ACC112 (cell line): ENCODE results near the gene RTKN.
"Not testable (repeated sequence)": the region's sequence is repeated elsewhere in the genome, so short reads cannot be mapped to it uniquely, and the experiment has no call there.

Experiments used
- H2AFZ ChIP-seq: fragments of 200-600 bp; sonication (generic); one replicate; pipeline ENCODE4 v1.6.0; 2017; ENCODE audit warnings: antibody characterized with exemption, low read length; ENCODE audit not compliant: unreplicated experiment
- H3K27ac ChIP-seq: fragments of 200-600 bp; sonication (generic); 2 replicates; pipeline ENCODE4 v1.5.1; 2014; ENCODE audit warnings: low read depth, mild to moderate bottlenecking, antibody characterized with exemption, low read length, moderate library complexity
- H3K27me3 ChIP-seq: fragments of 200-600 bp; sonication (generic); 2 replicates; pipeline ENCODE4 v1.6.1; 2014; ENCODE audit warnings: mild to moderate bottlenecking, antibody characterized with exemption, low read length, moderate library complexity, mixed read lengths; ENCODE audit not compliant: insufficient read depth
- H3K36me3 ChIP-seq: fragments of 200-600 bp; sonication (generic); 2 replicates; pipeline ENCODE4 v1.6.1; 2016; ENCODE audit warnings: mild to moderate bottlenecking, antibody characterized with exemption, low read length, moderate library complexity, mixed read lengths; ENCODE audit not compliant: insufficient read depth
- H3K4me1 ChIP-seq: fragments of 200-600 bp; sonication (generic); one replicate; pipeline ENCODE4 v1.6.1; 2016; ENCODE audit warnings: low read length, mixed read lengths; ENCODE audit not compliant: insufficient read depth, unreplicated experiment, control insufficient read depth
- H3K4me3 ChIP-seq: fragments of 200-600 bp; sonication (generic); 2 replicates; pipeline ENCODE4 v1.5.1; 2014; ENCODE audit warnings: mild to moderate bottlenecking, low read depth, low read length
- H3K79me2 ChIP-seq: fragments of 200-600 bp; sonication (generic); one replicate; pipeline ENCODE4 v1.6.0; 2016; ENCODE audit warnings: low read length; ENCODE audit not compliant: control insufficient read depth, unreplicated experiment, insufficient read depth

RTKN gene

DNA sequence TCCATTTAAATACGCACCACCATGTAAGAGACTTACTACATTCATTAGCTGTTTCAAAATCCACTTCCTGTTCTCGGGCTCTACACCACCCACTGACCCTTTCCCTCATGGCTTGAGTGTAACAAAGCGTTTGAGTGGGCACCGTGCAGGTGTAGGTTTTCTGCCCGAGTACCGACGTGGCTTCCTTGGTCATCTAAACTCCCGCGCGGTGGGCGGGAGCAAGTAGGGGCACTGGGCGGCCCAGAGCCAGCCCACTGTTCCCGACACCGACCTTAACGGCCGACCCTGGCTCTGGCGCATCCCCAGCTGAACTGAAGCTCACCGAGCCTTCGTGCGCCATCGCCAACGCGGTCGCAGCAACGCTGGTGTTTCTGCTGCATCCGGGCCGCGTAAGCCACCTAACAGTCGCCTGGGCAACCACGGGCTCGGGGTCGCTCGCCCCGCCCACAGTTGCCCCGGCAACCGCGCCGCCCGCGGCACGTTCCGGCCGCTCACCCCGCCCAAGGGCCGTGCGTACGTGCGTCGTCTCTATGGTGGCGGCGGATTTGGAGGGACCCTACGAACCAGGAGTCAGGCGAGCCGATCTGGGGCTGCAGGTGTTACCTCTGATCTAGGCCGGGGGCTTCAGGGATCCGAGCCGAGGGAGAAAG is 20.4 kb downstream of the RTKN start, which contains the start of the genes C2orf81 and WDR54:
Gene C2orf81, minus strand, starts transcription at position 399 of the 650 bp plus-strand sequence. Its CDS starts 59 bp downstream, at position 340.
Gene WDR54, plus strand, starts transcription at position 510 of the 650 bp plus-strand sequence. CDS start 424 bp downstream, outside the sequence.
- peak within 1 kb of the TSS; percentile 82 for H3K27ac ChIP-seq
- H3K27me3 ChIP-seq: no peaks in the 10 kb centered on the region
- H3K4me3 ChIP-seq: peak within 1 kb of the TSS; percentile 92
- peaks cover 4% of the 10 kb centered on the region; the same call in 1 of the 2 replicates for H3K36me3 ChIP-seq
- peaks cover 3% of the 10 kb centered on the region for H3K4me1 ChIP-seq
- H2AFZ ChIP-seq: peak within 1 kb of the TSS; percentile 79
- H3K79me2 ChIP-seq: no peaks in the 10 kb centered on the region

DNA sequence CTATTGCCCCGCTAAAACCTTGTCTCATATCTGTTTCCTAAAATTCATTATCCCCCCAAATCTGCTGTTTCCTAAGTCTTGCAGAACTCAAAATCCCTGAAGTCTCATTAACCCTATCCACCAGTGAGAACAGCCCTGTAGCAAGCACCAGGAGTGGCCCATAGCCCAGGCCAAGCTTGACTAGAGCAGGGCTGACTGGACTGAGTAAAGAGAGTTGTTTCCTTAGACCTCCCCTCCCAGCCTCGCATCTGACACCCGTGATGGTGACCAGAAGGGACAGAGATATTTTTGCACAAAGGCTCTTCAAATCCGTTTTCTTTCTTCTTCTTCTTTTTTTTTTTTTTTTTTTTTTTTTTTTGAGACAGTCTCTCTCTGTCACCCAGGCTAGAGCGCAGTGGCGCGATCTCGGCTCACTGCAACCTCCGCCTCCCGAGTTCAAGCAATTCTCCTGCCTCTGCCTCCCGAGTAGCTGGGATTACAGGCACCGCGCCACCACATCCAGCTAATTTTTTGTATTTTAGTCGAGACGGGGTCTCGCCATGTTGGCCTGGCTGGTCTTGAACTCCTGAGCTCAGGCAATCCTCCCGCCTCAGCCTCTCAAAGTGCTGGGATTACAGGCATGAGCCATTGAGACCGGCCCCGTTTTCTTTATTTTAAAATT is 21.2 kb downstream of the RTKN start:
- Histone ChIP-seq H3K27ac (peak overlapping the region; percentile 82), H3K4me3 (peak overlapping the region; percentile 92), H2AFZ (peak overlapping the region; percentile 70)
- not testable (repeated sequence) for H3K27me3 ChIP-seq, H3K36me3 ChIP-seq, H3K79me2 ChIP-seq, H3K4me1 ChIP-seq

- peaks cover 3% of the 10 kb centered on the region for H3K4me1 ChIP-seq
- no peak overlapping the region for H3K4me3 ChIP-seq
- no peak overlapping the region for H2AFZ ChIP-seq
These were observed 21.7 kb downstream of the RTKN start for GRCh38 chr2:74420006-74420405.

DNA sequence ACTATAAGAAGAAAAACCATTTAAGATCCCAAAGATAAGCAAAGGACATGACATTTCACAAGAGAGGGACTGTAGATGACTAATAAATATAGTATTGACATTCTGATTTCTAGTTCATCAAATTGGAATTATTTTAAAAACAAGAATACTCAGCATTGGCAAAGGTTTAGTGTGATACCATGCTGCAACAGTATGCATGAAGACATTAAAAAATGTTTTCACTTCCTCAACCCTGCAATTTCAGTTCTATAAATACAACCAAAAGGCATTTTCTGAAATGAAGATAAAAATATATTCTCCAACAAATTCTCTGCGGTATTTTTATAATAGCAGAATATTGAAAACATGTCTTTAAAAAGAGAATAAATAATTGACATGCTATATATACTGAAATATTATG is 22.4 kb downstream of the RTKN start:
- Histone ChIP-seq H3K79me2 (no peaks in the 10 kb centered on the region), H3K4me1 (peaks cover 3% of the 10 kb centered on the region), H2AFZ (no peak overlapping the region), H3K27ac (no peak overlapping the region), H3K36me3 (no peaks in the 10 kb centered on the region), H3K4me3 (no peak overlapping the region), H3K27me3 (peaks cover 3% of the 10 kb centered on the region; the same call in 1 of the 2 replicates)

More at GRCh38 chr2:74420006-74420405, 21.7 kb downstream of the RTKN start:
- Histone ChIP-seq H3K79me2 (no peaks in the 10 kb centered on the region), H3K27ac (no peak overlapping the region), H3K27me3 (no peaks in the 10 kb centered on the region), H3K36me3 (peaks cover 1% of the 10 kb centered on the region; the same call in 1 of the 2 replicates)

DNA sequence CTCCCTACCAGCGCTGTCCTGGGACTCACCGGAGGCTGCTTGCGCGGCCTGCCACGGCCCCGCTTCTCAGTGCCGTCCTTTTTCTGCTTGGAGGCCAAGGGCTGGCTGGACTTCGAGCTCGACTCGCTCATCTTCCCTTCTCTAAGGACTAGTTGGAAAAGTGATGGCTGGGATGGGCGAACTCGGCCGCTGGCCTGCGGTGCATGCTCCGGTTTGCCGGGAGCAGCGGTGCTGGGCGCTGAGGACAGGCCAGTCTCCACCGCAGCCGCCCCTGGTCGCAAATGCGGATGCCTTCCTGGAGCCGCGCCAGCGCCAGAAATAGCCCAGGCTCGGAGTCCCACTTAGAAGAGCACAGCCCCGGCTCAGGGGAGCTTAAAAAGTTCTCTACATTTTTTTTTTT is 23.4 kb downstream of the RTKN start:
- peaks cover 3% of the 10 kb centered on the region for H3K4me1 ChIP-seq
- peaks cover 3% of the 10 kb centered on the region; the same call in 1 of the 2 replicates for H3K27me3 ChIP-seq
- H3K27ac ChIP-seq: no peak overlapping the region
- no peaks in the 10 kb centered on the region for H3K79me2 ChIP-seq
- H3K4me3 ChIP-seq: no peak overlapping the region
- no peak overlapping the region for H2AFZ ChIP-seq
- no peaks in the 10 kb centered on the region for H3K36me3 ChIP-seq

DNA sequence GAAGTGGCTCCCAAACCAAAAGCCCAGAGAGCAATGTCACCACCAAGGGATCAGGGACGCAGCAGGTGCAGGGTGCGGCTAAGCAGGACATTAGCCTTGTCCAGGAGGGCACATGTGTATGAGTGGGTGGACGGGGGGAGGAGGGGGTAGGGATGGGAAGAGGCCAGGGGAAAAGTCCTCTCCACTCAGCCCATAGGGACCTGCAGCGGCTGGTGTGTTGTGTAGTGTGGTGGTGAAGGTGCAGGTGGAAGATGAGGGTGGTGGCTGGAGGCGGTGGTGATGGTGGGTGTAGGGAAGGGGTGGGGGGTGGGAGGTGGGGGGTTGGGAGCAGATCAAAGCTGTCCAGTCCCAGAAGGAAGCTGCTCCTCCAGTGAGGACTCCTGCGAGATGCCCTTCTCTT is 24.0 kb downstream of the RTKN start:
- Histone ChIP-seq H3K4me3 (no peak overlapping the region), H3K4me1 (peaks cover 3% of the 10 kb centered on the region), H3K36me3 (no peaks in the 10 kb centered on the region), H2AFZ (no peak overlapping the region), H3K27me3 (peaks cover 3% of the 10 kb centered on the region; the same call in 1 of the 2 replicates), H3K79me2 (no peaks in the 10 kb centered on the region), H3K27ac (no peak overlapping the region)

DNA sequence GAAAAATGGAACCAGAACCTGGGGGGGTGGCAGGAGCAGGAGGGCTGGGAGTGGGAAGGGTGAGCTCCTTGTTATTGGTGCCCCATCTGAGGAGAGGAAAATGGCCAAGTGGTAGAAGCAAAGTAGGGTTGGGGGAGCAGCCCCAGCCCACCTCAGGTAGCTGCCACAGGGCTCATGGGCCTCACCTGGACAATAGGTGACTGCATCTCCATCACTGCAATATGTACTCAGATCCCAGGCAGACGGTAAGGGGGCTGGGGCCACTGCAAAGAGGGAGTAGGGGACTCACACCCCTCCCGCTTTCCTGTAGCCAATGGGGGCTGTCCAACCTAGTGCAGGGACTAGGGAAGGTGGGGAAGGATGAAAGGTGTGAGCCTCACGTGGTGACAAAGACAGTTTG is 24.5 kb downstream of the RTKN start:
- no peak overlapping the region for H2AFZ ChIP-seq
- no peak overlapping the region for H3K4me3 ChIP-seq
- H3K4me1 ChIP-seq: peaks cover 3% of the 10 kb centered on the region
- no peak overlapping the region for H3K27ac ChIP-seq
- peaks cover 3% of the 10 kb centered on the region; the same call in 1 of the 2 replicates for H3K27me3 ChIP-seq
- no peaks in the 10 kb centered on the region for H3K79me2 ChIP-seq
- no peaks in the 10 kb centered on the region for H3K36me3 ChIP-seq

DNA sequence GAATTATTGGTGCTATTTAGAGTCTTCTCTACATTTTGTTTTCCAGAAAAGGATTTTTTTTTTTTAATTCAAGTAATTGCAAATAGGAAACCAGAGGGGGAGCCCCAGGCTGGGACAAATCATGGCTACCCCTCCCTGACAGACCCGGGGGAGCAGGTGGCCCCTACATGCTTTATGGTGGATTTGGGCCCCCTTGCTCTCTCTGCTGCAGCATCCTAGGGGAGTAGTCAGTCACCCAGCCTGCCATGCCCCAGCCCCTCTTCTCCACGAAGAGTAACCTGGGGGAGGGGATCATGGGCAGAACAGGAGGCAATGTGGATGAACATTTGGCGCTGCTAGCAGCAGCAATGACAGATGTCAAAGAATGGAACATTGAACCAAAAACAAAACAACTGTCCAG is 25.0 kb downstream of the RTKN start:
- H3K4me3 ChIP-seq: no peak overlapping the region
- H3K36me3 ChIP-seq: no peaks in the 10 kb centered on the region
- no peaks in the 10 kb centered on the region for H3K79me2 ChIP-seq
- peaks cover 3% of the 10 kb centered on the region; the same call in 1 of the 2 replicates for H3K27me3 ChIP-seq
- H2AFZ ChIP-seq: no peak overlapping the region
- H3K27ac ChIP-seq: no peak overlapping the region
- H3K4me1 ChIP-seq: peaks cover 3% of the 10 kb centered on the region

GRCh38 chr2:74415762-74416395 is 25.9 kb downstream of the RTKN start:
- Histone ChIP-seq H3K79me2 (no peaks in the 10 kb centered on the region), H3K27ac (no peak overlapping the region), H3K36me3 (no peaks in the 10 kb centered on the region), H2AFZ (peak overlapping the region; percentile 53), H3K4me1 (peaks cover 3% of the 10 kb centered on the region), H3K4me3 (peak overlapping the region; percentile 74), H3K27me3 (peaks cover 3% of the 10 kb centered on the region; the same call in 1 of the 2 replicates)

- peaks cover 3% of the 10 kb centered on the region; the same call in 1 of the 2 replicates for H3K27me3 ChIP-seq
- no peak overlapping the region for H3K27ac ChIP-seq
- no peaks in the 10 kb centered on the region for H3K36me3 ChIP-seq
- peaks cover 3% of the 10 kb centered on the region for H3K4me1 ChIP-seq
- peak overlapping the region; percentile 53 for H2AFZ ChIP-seq
- peak overlapping the region; percentile 74 for H3K4me3 ChIP-seq
- no peaks in the 10 kb centered on the region for H3K79me2 ChIP-seq
These were observed 26.6 kb downstream of the RTKN start for GRCh38 chr2:74414881-74415761.
